Right lobe of liver (tissue), 6 donors: Measurements from ENCODE around the gene CACNA1C. TPM values are rescaled to one million over a fixed set of nuclear protein-coding genes. Genes with fewer than 3 reads are reported as not detected.

ENCODE experiments used
- ATAC-seq, 4 donors: fragments of 200-7000 bp; cut with Tn5 transposase; one replicate each; pipeline ENCODE4 v1.9.1; 2020; ENCODE audit warnings: mild to moderate bottlenecking in 4 of 4, moderate library complexity in 4 of 4
- DNase-seq, 3 donors: peaks; one replicate each; pipeline ENCODE4 v3.0.0-alpha.2; 2020
- H3K27ac ChIP-seq, 3 donors: fragments of 200-600 bp; one replicate each; pipeline ENCODE4 v1.8.0; 2022
- H3K27me3 ChIP-seq, 2 donors: fragments of 200-600 bp; one replicate each; pipeline ENCODE4 v1.8.0; 2022
- H3K36me3 ChIP-seq, 4 donors: fragments of 200-600 bp; sonication (generic) in 1 of 4; one replicate each; pipeline versions ENCODE4 v1.5.1 to v1.8.0; 2017 to 2022; ENCODE audit warnings: control low read depth in 1 of 4
- H3K4me1 ChIP-seq, 4 donors: fragments of 200-600 bp; sonication (generic) in 1 of 4; one replicate each; pipeline versions ENCODE4 v1.5.1 to v1.8.0; 2017 to 2022; ENCODE audit warnings: control low read depth in 1 of 4
- H3K4me3 ChIP-seq, 3 donors: fragments of 200-600 bp; one replicate each; pipeline ENCODE4 v1.8.0; 2022
- H3K9me3 ChIP-seq, 4 donors: fragments of 200-600 bp; sonication (generic) in 1 of 4; one replicate each; pipeline versions ENCODE4 v1.5.1 to v1.8.0; 2017 to 2022; ENCODE audit warnings: control low read depth in 1 of 4
- CTCF ChIP-seq, 4 donors: fragments of 200-600 bp in 3 of 4; fragments of 450-650 bp in 1 of 4; IDR thresholded peaks; one replicate each; pipeline versions ENCODE4 v1.5.1 to v1.8.0; 2016 to 2022; ENCODE audit warnings: antibody characterized with exemption in 4 of 4, mild to moderate bottlenecking in 2 of 4
- POLR2A ChIP-seq: fragments of 450-650 bp; IDR thresholded peaks from one replicate; pipeline ENCODE4 v1.6.1; 2017; ENCODE audit warnings: antibody characterized with exemption, mild to moderate bottlenecking
- WGBS: methylation state at CpG from one replicate; pipeline ENCODE4 v1.1.6; 2018; ENCODE audit warnings: low coverage, low lambda C conversion rate; ENCODE audit not compliant: insufficient coverage; ENCODE audit errors: missing lambda C conversion rate; 5-methylcytosine and 5-hydroxymethylcytosine counted together
- intact Hi-C, 2 donors: fragments of 100-400 bp; cut with DNase I; formaldehyde crosslinking; loops; one replicate each; pipeline versions ENCODE4 v1.11.2 to v1.14.1; 2022
- total RNA-seq, 6 experiments: library from RNA; depleted of rRNA in 2 of 6; stranded (reverse); fragments of >200 nt in 2 of 6; fragmentation: NEBNext Ultra II Directional in 3 of 6; extraction: Animal tissue kit (Norgen Biotek cat#: 25700) in 3 of 6; gene quantifications; one replicate each; pipeline versions ENCODE4 v1.1.0 to v1.2.4, GENCODE V29; 2016 to 2023
- donor health status: DM: no; HTN: yes; CAD: no.
- donor health status: DM: no; HTN: no; CAD: no.
- donor health status: DM: no; HTN: no; CAD: no.
- donor health status: DM: no; HTN: yes; CAD: no.
- donor health status: DM: no; HTN: yes; CAD: no.

Gene CACNA1C
- total RNA-seq, 6 experiments from 2014 or later: 0.18 to 1.0 (median 0.57) TPM

GRCh38 chr12:2494486-2495192 is 441.9 kb downstream of the CACNA1C start:
- no peak for TF ChIP-seq CTCF (IDR thresholded peaks at IDR 0.05)
- no peak for TF ChIP-seq POLR2A
- DNase-seq (peak in 1 of 3 donors; percentile 43), ATAC-seq (peak; percentile 50 to 64 (median 60))
- WGBS: 39% methylated on average over 8 of the region's 8 CpGs
- Histone ChIP-seq H3K27ac (no peak overlapping the region), H3K36me3 (no peaks in the 10 kb centered on the region), H3K4me1 (peaks cover 0 to 2% (median 0%) of the 10 kb centered on the region in 4 donors), H3K27me3 (no peaks in the 10 kb centered on the region), H3K4me3 (no peak overlapping the region), H3K9me3 (no peaks in the 10 kb centered on the region)
- intact Hi-C loops: no loop called here

- ATAC-seq: no peak
- TF ChIP-seq POLR2A (no peak), CTCF (IDR thresholded peaks at IDR 0.05) (no peak)
- H3K27me3 ChIP-seq: no peaks in the 10 kb centered on the region
- DNase-seq: no peak
- no peaks in the 10 kb centered on the region for H3K36me3 ChIP-seq
- WGBS: 38% methylated on average over 6 of the region's 6 CpGs
- intact Hi-C loops: no loop called here
- no peak overlapping the region for H3K27ac ChIP-seq
- H3K4me1 ChIP-seq: peaks cover 0 to 2% (median 0%) of the 10 kb centered on the region in 4 donors
- H3K4me3 ChIP-seq: no peak overlapping the region
- no peaks in the 10 kb centered on the region for H3K9me3 ChIP-seq
Observed at GRCh38 chr12:2495417-2496112, 442.8 kb downstream of the CACNA1C start.

GRCh38 chr12:2498964-2499500 is 446.2 kb downstream of the CACNA1C start:
- intact Hi-C loops: no loop called here
- DNase-seq (no peak), ATAC-seq (no peak)
- WGBS: 20% methylated on average over 3 of the region's 10 CpGs
- TF ChIP-seq POLR2A (no peak), CTCF (IDR thresholded peaks at IDR 0.05) (no peak)
- H3K36me3 ChIP-seq: no peaks in the 10 kb centered on the region
- no peaks in the 10 kb centered on the region for H3K9me3 ChIP-seq
- H3K4me3 ChIP-seq: no peak overlapping the region
- H3K4me1 ChIP-seq: peaks cover 0 to 2% (median 0%) of the 10 kb centered on the region in 4 donors
- H3K27me3 ChIP-seq: no peaks in the 10 kb centered on the region
- no peak overlapping the region for H3K27ac ChIP-seq

GRCh38 chr12:2501464-2502191 is 448.8 kb downstream of the CACNA1C start:
- DNase-seq (peak in 2 of 3 donors; percentile 32 to 50), ATAC-seq (peak; percentile 77 to 87 (median 80))

More at GRCh38 chr12:2501464-2502191, 448.8 kb downstream of the CACNA1C start:
- intact Hi-C loops: no loop called here
- no peaks in the 10 kb centered on the region for H3K4me1 ChIP-seq
- H3K9me3 ChIP-seq: no peaks in the 10 kb centered on the region
- H3K27me3 ChIP-seq: no peaks in the 10 kb centered on the region
- H3K36me3 ChIP-seq: no peaks in the 10 kb centered on the region
- no peak overlapping the region for H3K4me3 ChIP-seq
- H3K27ac ChIP-seq: peak overlapping the region in 1 of 3 donors; percentile 5
- WGBS: 34% methylated on average over 12 of the region's 14 CpGs
- TF ChIP-seq POLR2A (no peak), CTCF (IDR thresholded peaks at IDR 0.05) (no peak)
